HCT116 (cell line): ENCODE data around the gene UVRAG. TPM values are rescaled to one million over a fixed set of nuclear protein-coding genes. Genes with fewer than 3 reads are reported as not detected.

Experiments used
- ATAC-seq: fragments of 200-7000 bp; cut with Tn5 transposase; 2 replicates; pipeline ENCODE4 v1.9.1; 2020; ENCODE audit warnings: mild to moderate bottlenecking, moderate library complexity
- BruUV-seq: library from RNA; stranded (reverse); fragments of 400-500 nt; replicated peaks from 2 replicates; lab custom pipeline; 2021; lab: Mats Ljungman, UMichigan
- CTCF ChIA-PET: fragments of 300-600 bp; sonication (Branson Sonifier 250); formaldehyde crosslinking; loops from one replicate; lab custom pipeline; 2021; ENCODE audit warnings: antibody characterized with exemption; lab: Charles Lee
- POLR2A ChIA-PET: fragments of 300-600, 350-600 bp; sonication (Branson Sonifier 250); formaldehyde crosslinking; loops from one replicate; lab custom pipeline; 2021; ENCODE audit warnings: antibody characterized with exemption; lab: Charles Lee
- RAD21 ChIA-PET, 2 experiments: fragments of 300-600 bp; sonication (Branson Sonifier 250); formaldehyde crosslinking; loops; one replicate each; lab custom pipeline; 2023; ENCODE audit warnings: low total read pairs in 2 of 2; ENCODE audit not compliant: uncharacterized antibody in 2 of 2, unreplicated experiment in 2 of 2, low non-redundant PET in 1 of 2; lab: Charles Lee
- DNase-seq: peaks from one replicate; pipeline ENCODE4 v3.0.0-alpha.2; 2010; ENCODE audit warnings: low read depth, low spot score
- H2AFZ ChIP-seq: fragments of 200-600 bp; shearing (Covaris generic), sonication (generic); 2 replicates; pipeline ENCODE4 v1.6.1; 2017; ENCODE audit warnings: low read depth, mixed run types, mixed read lengths, antibody characterized with exemption, low read length; ENCODE audit not compliant: poor library complexity, severe bottlenecking
- H3K27ac ChIP-seq: 2 replicates; pipeline ENCODE4 v1.5.1; 2012; ENCODE audit warnings: low read depth, low read length
- H3K27me3 ChIP-seq: fragments of 200-600 bp; sonication (generic); 2 replicates; pipeline ENCODE4 v1.6.1; 2016; ENCODE audit warnings: mixed run types, low read length, mixed read lengths; ENCODE audit not compliant: insufficient read depth
- H3K36me3 ChIP-seq, 2 experiments: fragments of 200-500 bp in 1 of 2; fragments of 200-600 bp in 1 of 2; sonication (Bioruptor generic) in 1 of 2; sonication (generic) in 1 of 2; 2 replicates each; pipeline versions ENCODE4 v1.5.1 to v1.6.1; 2014 to 2016; ENCODE audit warnings: low read length in 2 of 2, inconsistent platforms in 1 of 2, mixed read lengths in 1 of 2, mixed run types in 1 of 2; ENCODE audit not compliant: insufficient read depth in 2 of 2, control insufficient read depth in 1 of 2
- H3K4me1 ChIP-seq, 2 experiments: fragments of 200-600 bp in 1 of 2; sonication (generic) in 1 of 2; 2 replicates each; pipeline versions ENCODE4 v1.5.1 to v1.6.1; 2012 to 2017; ENCODE audit warnings: low read length in 2 of 2, inconsistent platforms in 1 of 2, mild to moderate bottlenecking in 1 of 2, mixed read lengths in 1 of 2, mixed run types in 1 of 2, moderate library complexity in 1 of 2; ENCODE audit not compliant: insufficient read depth in 2 of 2, control insufficient read depth in 1 of 2
- H3K4me2 ChIP-seq: fragments of 200-600 bp; sonication (generic); 2 replicates; pipeline ENCODE4 v1.6.1; 2017; ENCODE audit warnings: mixed run types, low read length, mixed read lengths
- H3K4me3 ChIP-seq, 2 experiments: fragments of 200-600 bp in 1 of 2; sonication (generic) in 1 of 2; replicated peaks in 1 of 2; 2 replicates each; pipeline ENCODE4 v1.5.1; 2011 to 2016; ENCODE audit warnings: low read length in 2 of 2, control low read depth in 1 of 2, low read depth in 1 of 2, mild to moderate bottlenecking in 1 of 2, mixed read lengths in 1 of 2, mixed run types in 1 of 2
- H3K79me2 ChIP-seq: fragments of 200-600 bp; sonication (generic); 2 replicates; pipeline ENCODE4 v1.6.1; 2017; ENCODE audit warnings: mild to moderate bottlenecking, mixed run types, low read length, moderate library complexity, mixed read lengths; ENCODE audit not compliant: insufficient read depth
- H3K9ac ChIP-seq: fragments of 200-600 bp; sonication (generic); 2 replicates; pipeline ENCODE4 v1.6.1; 2016; ENCODE audit warnings: low read length, mixed read lengths
- H3K9me2 ChIP-seq: fragments of 200-600 bp; sonication (generic), shearing (Covaris generic); 2 replicates; pipeline ENCODE4 v1.6.1; 2017; ENCODE audit warnings: mixed run types, mild to moderate bottlenecking, moderate library complexity; ENCODE audit not compliant: insufficient read depth
- H3K9me3 ChIP-seq, 2 experiments: fragments of 200-500 bp in 1 of 2; fragments of 200-600 bp in 1 of 2; sonication (Bioruptor generic) in 1 of 2; sonication (generic) in 1 of 2; 2 replicates each; pipeline ENCODE4 v1.6.1; 2014 to 2017; ENCODE audit warnings: low read length in 2 of 2, mixed read lengths in 2 of 2, inconsistent platforms in 1 of 2, low read depth in 1 of 2, mild to moderate bottlenecking in 1 of 2, mixed run types in 1 of 2, moderate library complexity in 1 of 2; ENCODE audit not compliant: control insufficient read depth in 1 of 2, insufficient read depth in 1 of 2
- H4K20me1 ChIP-seq: fragments of 200-600 bp; sonication (generic), shearing (Covaris generic); 2 replicates; pipeline ENCODE4 v1.6.1; 2017; ENCODE audit warnings: mixed run types, mild to moderate bottlenecking, moderate library complexity; ENCODE audit not compliant: insufficient read depth
- ATF3 ChIP-seq: IDR thresholded peaks from 2 replicates; pipeline ENCODE4 v1.6.1; 2012
- CBX3 ChIP-seq: IDR thresholded peaks from 2 replicates; pipeline ENCODE4 v1.6.1; 2012; ENCODE audit warnings: low read depth
- CEBPB ChIP-seq: IDR thresholded peaks from 2 replicates; pipeline ENCODE4 v1.6.1; 2012; ENCODE audit warnings: low read depth
- CTCF ChIP-seq, 3 experiments: fragments of 200-600 bp in 1 of 3; sonication (generic) in 1 of 3; IDR thresholded peaks in 2 of 3; conservative IDR thresholded peaks in 1 of 3; 2 replicates each; pipeline ENCODE4 v1.5.1; 2012 to 2017; ENCODE audit warnings: low read depth in 2 of 3, low read length in 2 of 3, antibody characterized with exemption in 1 of 3, borderline replicate concordance in 1 of 3, control low read depth in 1 of 3, mild to moderate bottlenecking in 1 of 3, mixed read lengths in 1 of 3, mixed run types in 1 of 3, moderate library complexity in 1 of 3; ENCODE audit not compliant: insufficient read depth in 1 of 3
- EGR1 ChIP-seq: IDR thresholded peaks from 2 replicates; pipeline ENCODE4 v1.6.1; 2012; ENCODE audit warnings: low read depth
- EZH2 ChIP-seq: fragments of 200-600 bp; sonication (generic); IDR thresholded peaks from 2 replicates; pipeline ENCODE4 v1.6.1; 2017; ENCODE audit warnings: antibody characterized with exemption, mixed run types
- FOSL1 ChIP-seq: IDR thresholded peaks from 2 replicates; pipeline ENCODE4 v1.6.1; 2012; ENCODE audit warnings: low read depth
- POLR2AphosphoS5 ChIP-seq: IDR thresholded peaks from 2 replicates; pipeline ENCODE4 v1.6.1; 2011; ENCODE audit warnings: mild to moderate bottlenecking, low read depth, low read length, moderate library complexity
- RAD21 ChIP-seq: IDR thresholded peaks from 2 replicates; pipeline ENCODE4 v1.6.1; 2012; ENCODE audit warnings: low read depth, mild to moderate bottlenecking
- SP1 ChIP-seq: IDR thresholded peaks from 2 replicates; pipeline ENCODE4 v1.6.1; 2012; ENCODE audit warnings: low read depth
- SRF ChIP-seq: IDR thresholded peaks from 2 replicates; pipeline ENCODE4 v1.6.1; 2012; ENCODE audit warnings: low read depth
- TCF7L2 ChIP-seq: IDR thresholded peaks from 2 replicates; pipeline ENCODE4 v1.7.0; 2011; ENCODE audit warnings: borderline replicate concordance, inconsistent platforms; ENCODE audit not compliant: insufficient read depth, insufficient read length; ENCODE audit errors: extremely low read depth
- YY1 ChIP-seq: IDR thresholded peaks from 2 replicates; pipeline ENCODE4 v1.6.1; 2011; ENCODE audit warnings: low read length, low read depth, moderate library complexity, mild to moderate bottlenecking; ENCODE audit not compliant: insufficient replicate concordance; ENCODE audit errors: extremely low read depth
- ZFX ChIP-seq: fragments of 450-650 bp; IDR thresholded peaks from 2 replicates; pipeline ENCODE4 v1.6.1; 2017
- intact Hi-C: fragments of 100-400 bp; cut with micrococcal nuclease; formaldehyde crosslinking; loops from 2 replicates; pipeline ENCODE4 v1.10.0; 2022
- total RNA-seq: library from RNA; stranded (reverse); gene quantifications from one replicate; pipeline ENCODE4 v1.2.1, GENCODE V29; 2021; ENCODE audit not compliant: unreplicated experiment
- TF ChIP-seq, protein P1 (sequence below): IDR thresholded peaks from 2 replicates; pipeline ENCODE4 v1.6.1; 2012

Gene UVRAG
- total RNA-seq, 1 experiment from 2014 or later = 12.3 TPM

DNA sequence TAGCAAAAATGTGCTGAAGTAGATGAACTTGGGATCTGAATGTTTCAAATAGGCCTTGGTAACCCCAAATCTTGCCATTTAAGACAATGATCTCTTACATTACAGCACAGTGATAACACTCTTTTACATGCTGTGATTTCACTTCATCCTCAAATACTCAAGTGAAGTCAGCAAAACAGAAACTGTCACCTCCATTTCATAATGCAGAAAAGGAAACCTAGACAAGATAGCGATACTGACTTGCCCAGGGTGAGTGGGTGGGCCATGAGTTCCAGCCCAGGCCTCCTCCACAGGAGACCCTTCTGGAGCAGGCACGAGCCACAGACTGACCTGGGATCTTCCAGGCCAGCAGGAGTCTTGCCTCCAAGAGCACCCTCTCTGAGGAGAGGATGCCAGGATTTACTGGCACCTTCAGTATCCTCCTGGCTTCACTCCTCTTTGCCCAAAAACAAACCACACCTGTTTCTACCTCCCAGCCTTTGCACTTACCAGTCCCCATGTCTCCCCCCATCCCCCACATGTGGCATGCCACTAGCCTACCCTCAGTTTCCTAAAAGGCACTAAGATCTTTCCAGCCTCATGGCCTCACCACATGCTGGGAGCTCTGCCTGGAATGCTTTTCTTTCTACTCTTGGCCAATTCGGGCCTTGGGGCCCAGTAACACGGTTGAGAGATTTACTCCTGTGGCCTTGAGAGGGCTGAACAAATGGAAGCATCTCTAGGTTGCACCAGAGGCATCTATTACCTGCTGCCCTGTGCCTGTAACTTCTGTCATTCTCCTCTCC is 48.4 kb upstream of the UVRAG start:
- Histone ChIP-seq H3K9me2 (no peaks in the 10 kb centered on the region), H3K4me1 (peaks cover 9 to 17% of the 10 kb centered on the region in 2 experiments), H3K9ac (no peak overlapping the region), H4K20me1 (no peaks in the 10 kb centered on the region), H3K79me2 (no peaks in the 10 kb centered on the region), H3K9me3 (no peaks in the 10 kb centered on the region), H2AFZ (no peak overlapping the region), H3K36me3 (no peaks in the 10 kb centered on the region), H3K4me3 (no peak overlapping the region), H3K27ac (no peak overlapping the region), H3K27me3 (peaks cover 6% of the 10 kb centered on the region; the same call in 1 of the 2 replicates), H3K4me2 (no peak overlapping the region)
- ATAC-seq (no peak), DNase-seq (no peak)
- CTCF ChIA-PET = no interaction called here
- RAD21 ChIA-PET = no interaction called here
- intact Hi-C loops = no loop called here
- TF ChIP-seq, protein P1, sequence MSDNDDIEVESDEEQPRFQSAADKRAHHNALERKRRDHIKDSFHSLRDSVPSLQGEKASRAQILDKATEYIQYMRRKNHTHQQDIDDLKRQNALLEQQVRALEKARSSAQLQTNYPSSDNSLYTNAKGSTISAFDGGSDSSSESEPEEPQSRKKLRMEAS = no peak
- TF ChIP-seq EZH2 (no peak), POLR2AphosphoS5 (no peak), CBX3 (no peak), SRF (no peak), CTCF (IDR thresholded peaks at IDR 0.05 in 2 of 3, conservative IDR thresholded peaks at IDR 0.05 in 1 of 3; ENCODE audit: borderline replicate concordance in 1 of 3, insufficient read depth in 1 of 3, low read depth in 2 of 3, low read length in 2 of 3) (no peak), RAD21 (no peak)
- no TSS peak for BruUV-seq
- POLR2A ChIA-PET = no interaction called here

DNA sequence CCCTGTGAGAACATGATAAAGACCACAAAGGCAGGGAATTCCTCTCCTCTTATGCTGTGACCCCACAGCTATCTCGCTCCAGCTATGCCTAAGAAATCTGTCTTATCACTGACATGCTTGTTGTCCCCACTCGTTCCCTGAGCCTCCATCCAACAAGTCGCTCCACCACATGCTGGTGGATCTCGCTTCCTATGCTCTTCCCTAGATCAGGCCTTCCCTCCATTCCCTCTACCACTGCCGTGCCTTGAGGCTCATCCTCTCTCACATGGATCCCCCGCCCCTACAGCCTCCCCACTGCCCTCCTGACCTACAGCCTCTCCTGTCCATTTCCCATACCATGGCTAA is 47.8 kb upstream of the UVRAG start:
- ChIA-PET POLR2A (no interaction called here), CTCF (no interaction called here), RAD21 (no interaction called here)
- DNase-seq = no peak
- no TSS peak for BruUV-seq
- Histone ChIP-seq H3K27ac (no peak overlapping the region), H3K9me3 (no peaks in the 10 kb centered on the region), H3K4me3 (no peak overlapping the region), H3K36me3 (no peaks in the 10 kb centered on the region), H3K4me1 (peaks cover 9 to 17% of the 10 kb centered on the region in 2 experiments), H3K9me2 (no peaks in the 10 kb centered on the region), H3K4me2 (no peak overlapping the region), H3K79me2 (no peaks in the 10 kb centered on the region), H3K27me3 (peaks cover 6% of the 10 kb centered on the region; the same call in 1 of the 2 replicates), H3K9ac (no peak overlapping the region), H2AFZ (no peak overlapping the region), H4K20me1 (no peaks in the 10 kb centered on the region)
- intact Hi-C loops = no loop called here
- ATAC-seq = no peak
- TF ChIP-seq CTCF (IDR thresholded peaks at IDR 0.05 in 2 of 3, conservative IDR thresholded peaks at IDR 0.05 in 1 of 3; ENCODE audit: borderline replicate concordance in 1 of 3, insufficient read depth in 1 of 3, low read depth in 2 of 3, low read length in 2 of 3) (no peak), TCF7L2 (no peak), ZFX (no peak), CBX3 (no peak), FOSL1 (no peak), ATF3 (no peak), SP1 (no peak), POLR2AphosphoS5 (no peak), EGR1 (no peak), RAD21 (no peak), YY1 (no peak), CEBPB (no peak), EZH2 (no peak)
- TF ChIP-seq, protein P1 = no peak
